Mucosa of stomach (tissue), 1 donor: ENCODE measurements around the gene C10orf71.

Experiments
- H3K27me3 ChIP-seq: one replicate; pipeline ENCODE4 v1.7.0; 2013; ENCODE audit warnings: mild to moderate bottlenecking, low read length; ENCODE audit not compliant: control insufficient read depth, insufficient read depth
- H3K36me3 ChIP-seq: one replicate; pipeline ENCODE4 v1.7.0; 2013; ENCODE audit warnings: low read length; ENCODE audit not compliant: control insufficient read depth, insufficient read depth
- H3K4me1 ChIP-seq: one replicate; pipeline ENCODE4 v1.7.0; 2013; ENCODE audit warnings: mild to moderate bottlenecking, low read length; ENCODE audit not compliant: control insufficient read depth, insufficient read depth
- H3K4me3 ChIP-seq: one replicate; pipeline ENCODE4 v1.7.0; 2013; ENCODE audit warnings: low read length
- H3K9ac ChIP-seq: one replicate; pipeline ENCODE4 v1.7.0; 2013; ENCODE audit warnings: mild to moderate bottlenecking, low read length, moderate library complexity
- H3K9me3 ChIP-seq: one replicate; pipeline ENCODE4 v1.7.0; 2013; ENCODE audit warnings: mild to moderate bottlenecking, low read length, moderate library complexity; ENCODE audit not compliant: control insufficient read depth
- donor health status: Pancreatic carcinoma.

Gene C10orf71

GRCh38 chr10:49288341-49289065 lies 10.5 kb upstream of the C10orf71 start:
- Histone ChIP-seq H3K9me3 (no peaks in the 10 kb centered on the region), H3K36me3 (no peaks in the 10 kb centered on the region), H3K27me3 (no peaks in the 10 kb centered on the region), H3K9ac (no peak overlapping the region), H3K4me3 (no peak overlapping the region), H3K4me1 (no peaks in the 10 kb centered on the region)

GRCh38 chr10:49289480-49289879 lies 9.5 kb upstream of the C10orf71 start:
- H3K4me3 ChIP-seq = no peak overlapping the region
- no peaks in the 10 kb centered on the region for H3K9me3 ChIP-seq
- no peaks in the 10 kb centered on the region for H3K36me3 ChIP-seq
- H3K4me1 ChIP-seq = no peaks in the 10 kb centered on the region
- H3K27me3 ChIP-seq = no peaks in the 10 kb centered on the region
- no peak overlapping the region for H3K9ac ChIP-seq

GRCh38 chr10:49290131-49290530 lies 8.8 kb upstream of the C10orf71 start:
- H3K4me1 ChIP-seq = no peaks in the 10 kb centered on the region
- no peaks in the 10 kb centered on the region for H3K9me3 ChIP-seq
- no peaks in the 10 kb centered on the region for H3K27me3 ChIP-seq
- H3K4me3 ChIP-seq = no peak overlapping the region
- no peaks in the 10 kb centered on the region for H3K36me3 ChIP-seq
- no peak overlapping the region for H3K9ac ChIP-seq

GRCh38 chr10:49290607-49291006 lies 8.4 kb upstream of the C10orf71 start:
- no peak overlapping the region for H3K9ac ChIP-seq
- H3K27me3 ChIP-seq = no peaks in the 10 kb centered on the region
- no peak overlapping the region for H3K4me3 ChIP-seq
- no peaks in the 10 kb centered on the region for H3K36me3 ChIP-seq
- H3K4me1 ChIP-seq = no peaks in the 10 kb centered on the region
- H3K9me3 ChIP-seq = no peaks in the 10 kb centered on the region

GRCh38 chr10:49292565-49293207 lies 6.3 kb upstream of the C10orf71 start:
- H3K4me1 ChIP-seq = no peaks in the 10 kb centered on the region
- H3K27me3 ChIP-seq = no peaks in the 10 kb centered on the region
- H3K9me3 ChIP-seq = no peaks in the 10 kb centered on the region
- H3K36me3 ChIP-seq = no peaks in the 10 kb centered on the region
- no peak overlapping the region for H3K4me3 ChIP-seq
- no peak overlapping the region for H3K9ac ChIP-seq

GRCh38 chr10:49293208-49293603 lies 5.8 kb upstream of the C10orf71 start:
- peaks cover 4% of the 10 kb centered on the region for H3K4me1 ChIP-seq
- no peaks in the 10 kb centered on the region for H3K9me3 ChIP-seq
- no peak overlapping the region for H3K4me3 ChIP-seq
- no peak overlapping the region for H3K9ac ChIP-seq
- H3K27me3 ChIP-seq = no peaks in the 10 kb centered on the region
- H3K36me3 ChIP-seq = no peaks in the 10 kb centered on the region

GRCh38 chr10:49294731-49295130 lies 4.2 kb upstream of the C10orf71 start:
- Histone ChIP-seq H3K9ac (no peak overlapping the region), H3K36me3 (no peaks in the 10 kb centered on the region), H3K4me3 (no peak overlapping the region), H3K27me3 (no peaks in the 10 kb centered on the region), H3K9me3 (no peaks in the 10 kb centered on the region), H3K4me1 (peaks cover 4% of the 10 kb centered on the region)

GRCh38 chr10:49295297-49295696 lies 3.7 kb upstream of the C10orf71 start:
- peaks cover 4% of the 10 kb centered on the region for H3K4me1 ChIP-seq
- H3K4me3 ChIP-seq = no peak overlapping the region
- no peak overlapping the region for H3K9ac ChIP-seq
- H3K27me3 ChIP-seq = no peaks in the 10 kb centered on the region
- H3K36me3 ChIP-seq = no peaks in the 10 kb centered on the region
- no peaks in the 10 kb centered on the region for H3K9me3 ChIP-seq

GRCh38 chr10:49296382-49296781 lies 2.6 kb upstream of the C10orf71 start:
- H3K9ac ChIP-seq = no peak overlapping the region
- no peaks in the 10 kb centered on the region for H3K27me3 ChIP-seq
- H3K4me1 ChIP-seq = peaks cover 4% of the 10 kb centered on the region
- no peaks in the 10 kb centered on the region for H3K36me3 ChIP-seq
- no peaks in the 10 kb centered on the region for H3K9me3 ChIP-seq
- H3K4me3 ChIP-seq = no peak overlapping the region

GRCh38 chr10:49296836-49297235 lies 2.1 kb upstream of the C10orf71 start:
- Histone ChIP-seq H3K27me3 (no peaks in the 10 kb centered on the region), H3K36me3 (no peaks in the 10 kb centered on the region), H3K9ac (no peak overlapping the region), H3K4me1 (peaks cover 4% of the 10 kb centered on the region), H3K4me3 (no peak overlapping the region), H3K9me3 (no peaks in the 10 kb centered on the region)

GRCh38 chr10:49297818-49298670 lies 926 bp upstream of the C10orf71 start:
- no peaks in the 10 kb centered on the region for H3K9me3 ChIP-seq
- no peaks in the 10 kb centered on the region for H3K36me3 ChIP-seq
- H3K4me3 ChIP-seq = no peak overlapping the region
- peaks cover 4% of the 10 kb centered on the region for H3K4me1 ChIP-seq
- H3K27me3 ChIP-seq = no peaks in the 10 kb centered on the region
- H3K9ac ChIP-seq = no peak overlapping the region

- Histone ChIP-seq H3K4me3 (no peak overlapping the region), H3K36me3 (no peaks in the 10 kb centered on the region), H3K9ac (no peak overlapping the region), H3K9me3 (no peaks in the 10 kb centered on the region), H3K4me1 (peaks cover 4% of the 10 kb centered on the region), H3K27me3 (no peaks in the 10 kb centered on the region)
These were observed 343 bp upstream of the C10orf71 start for GRCh38 chr10:49298671-49298982.
